PC-9 (cell line): Measurements from ENCODE around the gene TIPRL.

Source experiments
- CTCF ChIP-seq: fragments of 200-600 bp; sonication (generic); conservative IDR thresholded peaks from 2 replicates; pipeline ENCODE4 v1.6.1; 2017; ENCODE audit warnings: mixed run types, antibody characterized with exemption, mild to moderate bottlenecking, moderate library complexity
- EZH2 ChIP-seq: fragments of 200-600 bp; sonication (generic); IDR thresholded peaks from 2 replicates; pipeline ENCODE4 v1.8.0; 2017; ENCODE audit warnings: antibody characterized with exemption, low read depth

GRCh38 chr1:168221275-168221674 lies 42.5 kb downstream of the TIPRL start:
- TF ChIP-seq CTCF (no peak), EZH2 (no peak)
